ENCODE data around the gene NDN.

- TF ChIP-seq POLR2AphosphoS5 (IDR thresholded peaks at IDR 0.05) (no peak), POLR2A (IDR thresholded peaks at IDR 0.05) (no peak)
Observed at GRCh38 chr15:23663232-23663631, 23.9 kb downstream of the NDN start.

Data from spleen (tissue), 3 donors.